A549 (cell line): ENCODE measurements around the gene MCAM. TPM values are rescaled to one million over a fixed set of nuclear protein-coding genes. Genes with fewer than 3 reads are reported as not detected.

ENCODE experiments used
- ATAC-seq, 2 experiments: fragments of 200-7000 bp in 1 of 2; fragments of >200 bp in 1 of 2; cut with Nextera tagmentation in 1 of 2; cut with Tn5 transposase in 1 of 2; 3 replicates each; pipeline versions ENCODE4 v1.8.0 to v1.9.1; 2018 to 2020; ENCODE audit warnings: mild to moderate bottlenecking in 1 of 2, moderate library complexity in 1 of 2
- CTCF ChIA-PET: fragments of 300-600 bp; sonication (Branson Sonifier 250); formaldehyde crosslinking; extraction: SDS; loops from one replicate; lab custom pipeline; 2021; ENCODE audit warnings: antibody characterized with exemption, inconsistent platforms; lab: Yijun Ruan, JAX
- POLR2A ChIA-PET: fragments of 350-600 bp; formaldehyde crosslinking; extraction: SDS; loops from one replicate; lab custom pipeline; 2021; ENCODE audit warnings: antibody characterized with exemption, inconsistent platforms; lab: Yijun Ruan, JAX
- DNase-seq, 2 experiments: peaks; one replicate each; pipeline versions ENCODE4 v3.0.0 to v3.0.0-alpha.2; 2011 to 2016; ENCODE audit warnings: low read depth in 1 of 2, low spot score in 1 of 2
- FAIRE-seq: peaks from 2 replicates; lab custom pipeline; 2011; peaks lifted over from hg19 to GRCh38; lab: Jason Lieb, UNC
- H3K27ac ChIP-seq, 2 experiments: fragments of >200 bp; sonication (Bioruptor Twin); formaldehyde crosslinking; 3 replicates each; pipeline ENCODE4 v1.5.1; 2016 to 2017
- H3K4me1 ChIP-seq: fragments of >200 bp; sonication (Bioruptor Twin); formaldehyde crosslinking; 3 replicates; pipeline ENCODE4 v1.6.1; 2016
- H3K4me2 ChIP-seq: fragments of >200 bp; sonication (Bioruptor Twin); formaldehyde crosslinking; 3 replicates; pipeline ENCODE4 v1.6.1; 2016
- H3K4me3 ChIP-seq: fragments of >200 bp; sonication (Bioruptor Twin); formaldehyde crosslinking; 3 replicates; pipeline ENCODE4 v1.5.1; 2016
- H3K9me3 ChIP-seq: fragments of >200 bp; sonication (Bioruptor Twin); formaldehyde crosslinking; 3 replicates; pipeline ENCODE4 v1.6.1; 2016
- CEBPB ChIP-seq, 2 experiments: fragments of >200 bp in 1 of 2; sonication (Bioruptor Twin) in 1 of 2; formaldehyde crosslinking in 1 of 2; IDR thresholded peaks; 2 replicates each; pipeline ENCODE4 v1.6.1; 2012 to 2016
- ELK1 ChIP-seq: fragments of 150-350 bp; IDR thresholded peaks from 2 replicates; pipeline ENCODE4 v1.6.1; 2014; ENCODE audit warnings: low read depth, mild to moderate bottlenecking, low read length
- FOXS1 ChIP-seq: fragments of 250-450 bp; sonication (Bioruptor Pico); IDR thresholded peaks from 2 replicates; pipeline ENCODE4 v1.5.0; 2020; ENCODE audit warnings: mild to moderate bottlenecking, moderate library complexity
- HES2 ChIP-seq: fragments of >200 bp; sonication (Bioruptor Twin); formaldehyde crosslinking; IDR thresholded peaks from 2 replicates; pipeline ENCODE4 v1.6.1; 2016
- HEYL ChIP-seq: fragments of 250-450 bp; sonication (Bioruptor Pico); IDR thresholded peaks from 2 replicates; pipeline ENCODE4 v1.8.0; 2021; ENCODE audit warnings: mild to moderate bottlenecking, moderate library complexity
- HOXA7 ChIP-seq: fragments of 250-450 bp; sonication (Bioruptor Pico); IDR thresholded peaks from 2 replicates; pipeline ENCODE4 v1.5.0; 2020; ENCODE audit warnings: mild to moderate bottlenecking, moderate library complexity
- HOXB13 ChIP-seq: fragments of 250-450 bp; sonication (Bioruptor Pico); IDR thresholded peaks from 2 replicates; pipeline ENCODE4 v1.5.0; 2020; ENCODE audit warnings: low read depth, mild to moderate bottlenecking, moderate library complexity
- HOXB5 ChIP-seq: fragments of 250-450 bp; sonication (Bioruptor Pico); IDR thresholded peaks from 2 replicates; pipeline ENCODE4 v1.5.0; 2020; ENCODE audit warnings: mild to moderate bottlenecking, moderate library complexity
- JUN ChIP-seq, 2 experiments: fragments of >200 bp; sonication (Bioruptor Twin); formaldehyde crosslinking; IDR thresholded peaks; 2 replicates in 1 of 2; 3 replicates in 1 of 2; pipeline ENCODE4 v1.6.1; 2016 to 2017
- KDM5A ChIP-seq: fragments of 200-600 bp; sonication (generic); IDR thresholded peaks from 2 replicates; pipeline ENCODE4 v1.6.1; 2016; ENCODE audit warnings: antibody characterized with exemption, mild to moderate bottlenecking
- MAFK ChIP-seq: fragments of 450-650 bp; IDR thresholded peaks from 2 replicates; pipeline ENCODE4 v1.6.1; 2014; ENCODE audit not compliant: partially characterized antibody
- MAX ChIP-seq: IDR thresholded peaks from 2 replicates; pipeline ENCODE4 v1.6.1; 2012
- PHF8 ChIP-seq: fragments of 200-600 bp; sonication (generic); IDR thresholded peaks from 2 replicates; pipeline ENCODE4 v1.6.1; 2016; ENCODE audit warnings: low read depth, mild to moderate bottlenecking, antibody characterized with exemption, moderate library complexity, borderline replicate concordance
- REST ChIP-seq: fragments of 200-600 bp; sonication (generic); IDR thresholded peaks from 2 replicates; pipeline ENCODE4 v1.6.1; 2016; ENCODE audit warnings: antibody characterized with exemption, mild to moderate bottlenecking, moderate library complexity
- TFCP2L1 ChIP-seq: fragments of 250-450 bp; sonication (Bioruptor Pico); IDR thresholded peaks from 2 replicates; pipeline ENCODE4 v1.5.0; 2021; ENCODE audit warnings: mild to moderate bottlenecking
- TP53 ChIP-seq: fragments of 250-450 bp; sonication (Bioruptor Pico); IDR thresholded peaks from 2 replicates; pipeline ENCODE4 v1.5.0; 2021; ENCODE audit warnings: mild to moderate bottlenecking, moderate library complexity
- USF2 ChIP-seq: fragments of 450-650 bp; IDR thresholded peaks from 2 replicates; pipeline ENCODE4 v1.6.1; 2014; ENCODE audit warnings: antibody characterized with exemption
- WGBS: methylation state at CpG from one replicate; pipeline ENCODE4 v1.1.6; 2017; ENCODE audit errors: missing lambda C conversion rate; 5-methylcytosine and 5-hydroxymethylcytosine counted together
- polyA plus RNA-seq, 4 experiments: library from polyadenylated mRNA; depleted of rRNA in 3 of 4; stranded (reverse); fragments of >200 nt; fragmentation: RNase III in 1 of 4; extraction: RNeasy Plus Mini Kit Qiagen cat#74134 plus additional on column Dnase treatment in 1 of 4; gene quantifications; 2 replicates in 3 of 4; 3 replicates in 1 of 4; pipeline ENCODE4 v1.2.3, GENCODE V29; 2011 to 2017

Gene MCAM
- polyA plus RNA-seq, 2 of the 4 experiments (the other 2 are of a cell fraction): 5.4 to 14.9 TPM

GRCh38 chr11:119347940-119348605, 31.1 kb upstream of the MCAM start:
- Histone ChIP-seq H3K27ac (no peak overlapping the region), H3K9me3 (no peaks in the 10 kb centered on the region), H3K4me3 (no peak overlapping the region), H3K4me1 (0 out of 3 replicates have a peak, but pooled peaks cover 4% of the 10 kb centered on the region), H3K4me2 (no peak overlapping the region)
- no peak for FAIRE-seq
- ChIA-PET CTCF (interaction anchor here (0.6 to 5.6 kb wide), 15 partner anchors 8 to 142 kb away, joined by 3 to 36 read pairs (median 4); partner anchors contain the start of genes CBL and USP2), POLR2A (no interaction called here)
- DNase-seq: no peak
- TF ChIP-seq TP53 (CRISPR knock-in tag): no peak
- TF ChIP-seq ELK1: no peak
- no peak for TF ChIP-seq REST
- no peak for TF ChIP-seq TFCP2L1 (CRISPR knock-in tag)
- TF ChIP-seq USF2: no peak
- TF ChIP-seq FOXS1 (CRISPR knock-in tag): no peak
- no peak for TF ChIP-seq HOXB5 (CRISPR knock-in tag)
- no peak for TF ChIP-seq PHF8
- no peak for TF ChIP-seq HOXB13 (CRISPR knock-in tag)
- TF ChIP-seq KDM5A: no peak
- TF ChIP-seq JUN (IDR thresholded peaks at IDR 0.05): no peak
- TF ChIP-seq HES2: no peak
- TF ChIP-seq HEYL (CRISPR knock-in tag): no peak
- no peak for TF ChIP-seq MAX
- no peak for TF ChIP-seq HOXA7 (CRISPR knock-in tag)
- no peak for TF ChIP-seq MAFK
- ATAC-seq: no peak
- 67% methylated on average over 16 of the region's 16 CpGs for WGBS

- DNase-seq (no peak), ATAC-seq (no peak; a peak in 2 of 6 replicates), FAIRE-seq (no peak)
- H3K4me2 ChIP-seq: no peak overlapping the region
- TF ChIP-seq CEBPB (IDR thresholded peaks at IDR 0.05): no peak
- H3K27ac ChIP-seq: no peak overlapping the region
- no peaks in the 10 kb centered on the region for H3K9me3 ChIP-seq
- H3K4me3 ChIP-seq: no peak overlapping the region
- POLR2A ChIA-PET: no interaction called here
- WGBS: 47% methylated on average over 2 of the region's 2 CpGs
- CTCF ChIA-PET: interaction anchor here (1.1 to 5.6 kb wide), 8 partner anchors 8 to 127 kb away, joined by 3 to 36 read pairs (median 6); partner anchors contain the start of gene USP2
- no peaks in the 10 kb centered on the region for H3K4me1 ChIP-seq
These were observed 30.3 kb upstream of the MCAM start for GRCh38 chr11:119347242-119347641.
